G401.6 (cell line): ENCODE results near the gene PLEK2.

ENCODE experiments used
- FAIRE-seq: peaks from 2 replicates; lab custom pipeline; 2012; peaks lifted over from hg19 to GRCh38; lab: Jason Lieb, UNC

The PLEK2 gene

DNA sequence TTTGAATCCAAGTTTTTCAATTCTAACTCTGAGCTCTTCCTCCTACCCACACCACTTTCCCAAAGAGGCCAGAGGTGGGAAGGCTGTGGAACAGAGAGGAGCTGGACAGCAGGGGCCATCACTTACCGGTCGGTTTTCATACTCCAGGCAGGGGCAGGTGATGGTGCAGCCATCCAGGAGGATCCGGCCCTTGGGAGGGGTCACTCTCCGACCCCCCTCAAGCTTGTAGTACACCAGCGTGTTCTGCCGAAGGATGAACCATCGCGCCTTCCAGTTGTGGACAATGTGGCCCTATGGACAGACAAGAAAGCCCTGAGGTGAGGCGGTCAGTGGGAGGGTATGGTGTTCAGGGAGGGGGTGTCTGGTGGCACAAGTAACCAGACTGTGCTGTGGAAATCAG lies 14.4 kb downstream of the PLEK2 start:
- no peak for FAIRE-seq

DNA sequence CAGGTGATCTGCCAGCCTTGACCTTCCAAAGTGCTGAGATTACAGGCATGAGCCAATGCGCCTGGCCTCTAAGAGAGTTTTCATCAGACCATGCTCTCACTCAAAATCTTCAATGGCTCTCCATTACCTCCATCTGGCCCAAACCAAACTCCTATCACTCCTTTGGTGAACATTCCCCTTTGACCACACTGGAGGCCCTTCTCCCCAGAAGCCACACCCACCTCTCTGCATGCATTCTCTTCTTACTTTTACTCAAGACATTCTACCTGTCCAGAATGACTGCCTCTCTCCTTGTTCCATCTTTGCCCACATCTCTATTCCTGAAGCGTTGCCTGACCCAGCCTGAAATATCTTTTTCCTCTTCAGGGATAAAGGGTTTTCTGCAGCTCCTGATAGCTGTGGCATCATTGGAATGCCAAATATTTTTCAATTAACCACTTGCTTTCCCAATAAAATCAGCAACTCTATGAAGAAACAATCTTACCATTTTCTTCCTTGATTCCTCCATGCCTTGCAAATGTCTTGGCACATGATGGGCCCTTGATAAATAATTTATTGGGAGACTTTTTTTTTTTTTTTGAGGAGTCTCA lies 15.5 kb downstream of the PLEK2 start:
- no peak for FAIRE-seq

DNA sequence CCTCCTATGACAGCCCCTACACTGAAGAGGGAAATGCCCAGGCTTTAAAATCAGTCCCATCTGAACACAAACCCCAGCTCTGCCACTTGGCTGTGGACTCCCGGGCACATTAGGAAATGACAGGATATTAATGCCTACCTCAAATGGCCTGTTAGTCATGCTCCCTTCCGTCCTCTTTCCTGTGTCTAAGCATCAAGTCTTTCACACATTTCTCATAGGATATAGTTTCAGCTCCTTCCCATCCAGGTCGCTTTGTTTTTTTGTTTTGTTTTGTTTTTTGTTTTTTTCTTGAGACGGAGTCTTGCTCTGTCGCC lies 16.1 kb downstream of the PLEK2 start:
- no peak for FAIRE-seq

DNA sequence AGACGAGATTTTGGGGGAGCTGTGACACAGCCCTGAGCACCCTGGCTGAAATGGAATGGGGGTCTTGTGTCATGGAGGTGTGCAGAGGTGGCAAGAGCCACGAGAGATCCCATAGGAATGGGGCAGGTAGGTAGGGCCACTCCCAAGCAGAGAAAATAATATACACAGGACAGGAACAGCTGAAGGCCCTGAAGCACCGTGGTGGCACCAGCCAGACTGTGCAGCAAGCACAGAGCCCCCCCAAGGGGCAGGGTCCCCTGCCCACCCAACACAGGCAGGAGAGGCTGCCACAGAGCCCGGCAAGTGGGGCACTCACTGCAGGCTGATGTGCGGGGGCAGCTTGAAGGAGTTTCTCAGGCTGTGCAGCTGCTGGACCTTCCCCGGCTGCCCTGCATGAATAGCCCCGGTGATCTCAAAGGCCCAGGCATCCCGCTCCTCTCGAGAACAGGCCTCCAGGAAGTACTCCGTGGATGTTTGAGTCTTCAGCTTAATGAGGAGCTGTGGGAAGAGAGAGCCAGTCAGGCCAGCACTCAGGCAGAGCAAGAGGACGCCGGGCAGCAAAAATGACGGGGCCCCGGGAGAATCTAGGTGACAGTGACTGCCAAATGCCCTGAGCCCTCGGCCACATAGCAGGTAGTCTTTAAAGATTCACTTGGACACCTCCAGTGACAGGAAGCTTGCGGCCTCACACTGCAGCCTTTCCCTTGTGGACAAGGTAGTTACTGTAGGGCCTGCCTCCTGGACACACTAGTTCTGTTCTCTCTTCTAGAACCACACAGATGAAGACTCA lies 16.7 kb downstream of the PLEK2 start:
- no peak for FAIRE-seq

DNA sequence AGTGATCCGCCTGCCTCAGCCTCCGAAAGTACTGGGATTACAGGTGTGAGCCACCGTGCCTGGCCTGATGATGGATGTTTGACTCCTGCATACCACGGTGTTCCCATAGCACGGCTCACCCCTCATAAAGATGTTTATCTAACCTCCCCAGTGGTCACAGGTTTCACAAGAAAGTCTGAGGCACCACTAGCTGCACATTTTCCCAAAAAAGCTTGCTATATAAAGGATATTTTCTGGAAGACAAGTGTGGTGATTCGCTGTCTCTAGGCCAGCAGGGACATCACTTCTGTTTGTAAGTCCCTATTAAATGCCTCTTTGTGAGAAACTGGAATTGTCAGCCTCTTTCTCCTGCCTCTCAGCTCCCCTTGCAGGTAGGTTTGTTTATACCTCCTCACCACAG lies 18.3 kb downstream of the PLEK2 start:
- FAIRE-seq, result no peak

DNA sequence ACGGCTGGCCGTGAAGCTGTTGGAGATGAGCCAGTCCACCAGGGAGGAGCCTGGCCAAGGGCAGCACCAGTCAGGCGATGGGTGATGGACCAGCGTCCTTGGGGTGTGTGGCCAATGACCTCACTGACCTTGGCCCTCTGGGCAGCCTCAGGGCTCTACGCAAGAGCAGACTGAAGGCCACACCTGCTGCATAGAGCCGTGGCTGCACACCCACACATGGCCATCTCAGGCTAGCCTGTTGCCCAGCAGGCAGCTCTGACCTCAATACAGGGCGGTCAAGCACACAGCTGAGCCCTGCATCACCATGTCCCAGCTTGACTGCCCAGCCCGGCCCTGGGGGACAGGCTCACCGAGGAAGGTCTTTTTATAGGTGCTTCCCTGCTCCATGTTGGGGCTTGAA lies 19.2 kb downstream of the PLEK2 start:
- FAIRE-seq, result no peak

DNA sequence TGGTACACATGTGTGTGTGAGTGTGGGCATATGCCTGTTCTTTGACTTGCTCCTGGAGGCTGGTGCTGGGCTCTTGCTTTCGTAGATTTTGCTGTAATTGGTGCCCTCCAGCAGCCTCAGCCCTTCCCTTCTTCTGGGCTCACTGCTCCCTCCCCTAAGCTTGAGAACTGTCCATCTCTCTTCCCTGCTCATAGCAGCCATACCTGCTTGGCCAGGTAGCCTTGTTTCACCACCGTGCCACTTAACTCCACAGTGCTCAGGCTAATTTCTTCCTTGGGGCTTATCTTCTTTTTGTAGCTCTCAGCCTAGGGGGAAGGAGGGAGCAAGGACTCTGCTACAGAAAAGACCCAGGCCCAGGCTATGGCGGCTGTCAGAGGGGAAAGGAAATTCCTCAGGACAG lies 19.8 kb downstream of the PLEK2 start:
- FAIRE-seq, result no peak

DNA sequence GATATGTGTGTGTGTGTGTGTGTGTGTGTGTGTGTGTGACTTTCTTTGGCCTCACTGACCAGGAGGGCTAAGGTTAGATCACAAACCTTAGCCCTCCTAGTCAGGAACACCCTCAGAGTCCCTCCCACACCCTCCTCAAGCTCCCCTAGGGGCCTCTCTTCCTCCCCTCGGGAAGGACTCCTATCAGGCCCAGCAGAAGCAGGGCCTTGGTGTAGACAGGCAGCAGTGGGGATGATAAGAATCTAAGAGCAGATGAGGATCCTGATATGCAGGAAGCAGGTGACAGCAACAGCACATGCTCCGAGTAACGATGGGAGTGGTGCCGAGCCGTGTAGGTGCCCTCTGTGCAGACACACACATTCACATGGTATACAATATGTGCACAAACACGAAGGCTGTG lies 20.7 kb downstream of the PLEK2 start:
- FAIRE-seq, result no peak

DNA sequence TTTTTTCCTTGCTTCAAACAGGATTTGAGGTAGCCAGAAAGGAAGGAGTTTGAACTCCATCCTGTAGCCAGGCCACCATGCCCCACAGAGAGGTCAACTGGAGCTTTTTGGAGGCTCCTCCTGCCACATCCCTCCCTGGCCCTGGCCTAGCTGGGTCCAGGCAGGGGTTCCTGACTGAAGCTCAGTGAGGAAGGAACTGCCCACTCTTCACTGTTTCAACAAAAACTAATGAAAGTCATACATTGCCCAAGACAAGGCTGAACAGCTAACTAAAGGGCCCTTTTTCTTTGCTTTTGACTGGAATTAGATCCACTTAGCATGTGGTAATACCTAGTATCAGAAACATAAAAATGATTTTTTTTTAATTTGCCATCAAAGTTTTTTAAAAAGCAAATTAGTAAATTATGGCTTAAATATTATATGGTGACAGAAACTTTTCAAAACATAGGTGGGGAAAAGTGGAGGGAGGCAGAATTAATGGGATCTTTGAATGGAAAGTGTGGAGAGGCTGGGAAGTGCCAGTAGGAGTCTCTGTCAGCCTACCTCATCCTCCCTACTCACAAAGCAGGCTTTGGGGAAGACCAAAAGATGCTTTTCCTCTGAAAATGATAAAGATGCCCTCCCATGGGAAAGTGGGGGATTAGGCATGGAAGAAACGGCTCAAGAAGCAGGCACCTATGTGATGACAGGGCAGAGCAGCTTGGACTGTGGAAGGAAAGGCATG lies 22.0 kb downstream of the PLEK2 start:
- FAIRE-seq, result peak; percentile 21

DNA sequence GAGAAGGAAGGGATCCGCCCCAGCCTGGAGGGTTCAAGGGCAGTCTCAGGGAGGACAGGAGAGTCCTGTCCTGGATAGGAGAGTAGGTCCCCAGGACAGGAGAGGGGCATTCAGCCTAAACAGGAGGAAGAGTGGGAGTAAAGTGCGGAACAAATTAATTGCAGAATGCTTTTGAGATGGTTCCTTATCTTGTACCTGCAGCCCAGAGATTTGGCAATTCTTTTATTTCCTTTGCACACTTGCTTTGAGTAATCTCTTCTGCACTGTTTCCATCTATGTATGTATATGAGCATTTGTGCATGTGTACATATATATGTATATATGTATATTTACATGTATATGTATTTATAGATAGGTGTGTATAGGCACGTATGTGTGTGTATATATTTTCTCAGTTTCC lies 22.7 kb downstream of the PLEK2 start:
- FAIRE-seq, result no peak

DNA sequence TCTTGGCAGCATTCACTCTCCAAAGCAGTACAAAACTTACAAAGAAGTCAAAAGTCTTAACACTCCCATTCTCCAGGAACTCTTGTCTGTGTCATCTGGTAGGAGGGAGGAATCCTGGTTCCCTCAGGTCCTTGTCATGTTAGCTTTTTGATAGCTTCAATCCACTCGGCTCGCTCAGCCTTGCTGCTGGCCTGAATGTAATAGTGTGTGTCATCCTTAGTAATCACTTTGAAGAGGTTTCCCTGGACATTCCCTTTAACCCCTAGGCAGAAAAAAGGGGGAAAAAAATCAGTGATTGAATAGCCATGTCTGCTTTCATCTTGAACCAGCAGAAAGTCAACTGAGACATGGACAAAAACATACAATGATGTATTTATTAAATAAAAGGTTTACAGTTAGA lies 24.8 kb downstream of the PLEK2 start:
- FAIRE-seq, result no peak

DNA sequence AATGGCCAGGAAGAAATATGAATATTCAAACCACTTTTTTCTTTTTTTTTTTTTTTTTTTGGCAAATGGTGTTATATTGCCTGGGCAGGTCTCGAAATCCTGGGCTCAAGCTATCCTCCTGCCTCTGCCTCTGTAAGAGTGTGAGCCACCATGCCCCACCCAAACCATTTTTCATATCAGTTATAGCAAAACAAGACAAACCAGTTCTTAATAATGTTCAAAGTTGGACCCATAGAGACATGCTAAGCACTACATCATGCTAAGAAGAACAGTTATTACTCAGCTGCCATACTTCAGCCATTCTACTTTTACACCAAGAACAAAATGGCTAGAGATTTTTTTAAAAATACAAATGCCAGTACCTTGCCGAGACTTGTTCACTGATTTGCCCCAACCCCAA lies 26.3 kb downstream of the PLEK2 start:
- FAIRE-seq, result no peak

DNA sequence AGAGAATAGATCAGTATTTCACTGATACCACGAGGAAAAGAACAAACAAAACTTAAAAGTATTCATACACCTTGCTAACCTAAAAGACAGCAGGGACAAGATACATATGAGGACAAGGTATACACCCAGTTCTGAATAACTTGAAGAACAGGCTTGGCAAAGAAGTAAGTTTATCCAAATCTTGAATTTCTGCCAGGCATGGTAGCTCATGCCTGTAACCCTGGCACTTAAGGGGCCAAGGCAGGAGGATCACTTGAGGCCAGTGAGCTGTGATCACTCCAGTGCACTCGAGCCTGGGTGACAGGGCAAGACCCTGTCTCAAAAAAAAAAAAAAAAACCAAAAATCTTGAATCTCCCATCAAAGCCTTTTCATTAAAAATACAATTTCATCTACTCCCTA lies 26.8 kb downstream of the PLEK2 start:
- no peak for FAIRE-seq

DNA sequence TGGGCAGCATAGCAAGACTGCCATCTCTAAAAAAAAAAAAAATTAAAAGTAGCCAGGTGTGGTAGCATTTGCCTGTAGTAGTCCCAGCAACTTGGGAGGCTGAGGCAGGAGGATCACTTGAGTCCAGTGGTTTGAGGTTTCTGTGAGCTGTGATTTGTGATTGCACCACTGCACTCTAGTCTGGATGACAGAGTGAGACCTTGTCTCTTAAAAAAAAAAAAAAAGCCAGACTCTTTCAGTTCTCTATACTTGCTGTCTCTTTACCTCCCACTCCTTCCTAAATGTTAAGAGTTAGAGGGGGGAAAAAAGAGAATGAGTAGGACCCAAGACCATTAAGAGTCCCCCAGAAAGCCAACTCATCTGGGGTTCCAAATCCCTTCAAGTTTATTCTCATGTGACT lies 34.0 kb downstream of the PLEK2 start:
- no peak for FAIRE-seq

DNA sequence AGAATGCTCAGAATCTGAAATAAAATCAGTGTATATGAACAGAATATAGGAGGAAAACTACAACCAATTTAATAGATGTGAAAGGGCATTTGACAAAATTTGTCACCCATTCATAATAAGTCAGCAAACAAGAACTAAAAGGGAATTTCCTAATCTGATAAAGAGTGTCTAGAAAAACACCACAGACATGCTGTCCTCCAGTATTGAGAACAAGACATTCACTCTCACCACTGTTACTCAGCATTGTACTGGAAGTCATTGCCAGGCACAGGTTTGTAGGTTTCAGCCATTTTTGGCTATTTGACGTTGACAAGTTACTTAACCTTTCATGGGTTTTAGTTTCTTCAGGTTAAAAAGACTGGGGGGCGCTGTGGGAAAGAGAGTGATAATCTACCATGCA lies 38.6 kb downstream of the PLEK2 start:
- no peak for FAIRE-seq

DNA sequence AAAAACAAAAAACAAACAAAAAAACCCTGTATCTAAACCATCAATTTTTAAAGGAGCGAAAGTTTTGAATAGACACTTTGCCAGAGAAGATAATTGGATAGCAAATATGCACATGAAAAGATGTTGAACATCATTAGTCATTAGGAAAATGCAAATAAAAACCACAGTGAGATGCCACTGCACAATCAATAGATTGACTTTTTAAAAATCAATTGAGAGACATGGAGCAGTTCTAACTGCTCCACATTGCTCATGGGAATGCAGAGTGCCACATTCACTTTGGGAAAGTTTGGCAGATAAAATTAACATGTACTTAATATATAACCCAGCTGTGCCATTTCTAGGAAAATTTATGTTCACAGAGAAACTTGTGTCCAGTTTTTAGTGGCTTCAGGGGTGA lies 39.1 kb downstream of the PLEK2 start:
- FAIRE-seq, result no peak

DNA sequence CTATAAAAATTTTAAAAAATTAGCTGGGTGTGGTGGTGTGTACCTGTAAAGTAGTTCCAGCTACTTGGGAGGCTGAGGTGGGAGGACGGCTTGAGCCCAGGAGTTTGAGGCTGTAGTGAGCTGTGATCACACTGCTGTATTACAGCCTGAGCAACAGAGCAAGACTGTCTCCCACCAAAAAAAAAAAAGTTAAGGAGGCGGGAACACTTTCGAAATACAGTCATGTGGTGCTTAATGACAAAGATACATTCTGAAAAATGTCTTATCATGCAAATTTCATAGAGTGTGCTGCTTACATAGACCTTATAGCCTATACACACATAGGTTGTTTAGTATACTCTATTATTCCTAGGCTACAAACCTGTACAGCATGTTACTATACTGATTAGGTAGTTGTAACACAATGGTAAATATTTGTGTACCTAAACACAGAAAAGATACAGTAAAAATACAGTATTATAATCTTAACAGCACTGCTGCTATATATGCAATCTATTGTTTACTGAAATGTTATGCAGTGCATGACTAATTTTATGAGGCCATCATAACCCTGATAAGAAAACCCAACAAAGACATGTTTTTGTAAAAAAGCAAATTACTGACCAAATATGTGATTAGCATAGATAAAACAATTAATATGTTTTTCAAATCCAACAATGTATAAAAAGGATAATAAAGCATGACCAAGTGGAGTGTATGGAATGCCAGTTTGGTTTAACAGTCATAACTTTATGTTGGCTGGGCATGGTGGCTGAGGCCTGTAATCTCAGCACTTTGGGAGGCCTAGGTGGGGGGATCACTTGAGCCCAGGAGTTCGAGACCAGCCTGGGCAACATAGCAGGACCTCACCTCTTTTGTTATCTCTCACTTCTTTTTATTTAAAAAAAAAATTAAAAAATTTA lies 40.5 kb downstream of the PLEK2 start:
- no peak for FAIRE-seq

DNA sequence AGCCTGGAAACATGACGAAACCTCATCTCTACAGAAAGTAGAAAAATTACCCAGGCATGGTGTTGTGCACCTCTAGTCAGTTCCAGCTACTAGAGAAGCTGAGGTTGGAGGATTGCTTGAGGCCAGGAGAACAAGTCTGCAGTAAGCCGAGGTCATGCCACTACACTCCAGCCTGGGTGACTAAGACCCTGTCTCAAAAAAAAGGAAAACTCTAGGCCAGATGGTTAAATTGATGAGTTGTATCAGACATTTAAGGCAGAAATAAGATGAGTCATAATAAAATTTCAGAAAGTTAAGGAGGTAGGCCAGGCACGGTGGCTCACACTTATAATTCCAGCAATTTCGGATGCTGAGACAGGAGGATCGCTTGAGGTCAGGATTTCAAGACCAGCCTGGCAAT lies 41.1 kb downstream of the PLEK2 start:
- FAIRE-seq, result no peak

DNA sequence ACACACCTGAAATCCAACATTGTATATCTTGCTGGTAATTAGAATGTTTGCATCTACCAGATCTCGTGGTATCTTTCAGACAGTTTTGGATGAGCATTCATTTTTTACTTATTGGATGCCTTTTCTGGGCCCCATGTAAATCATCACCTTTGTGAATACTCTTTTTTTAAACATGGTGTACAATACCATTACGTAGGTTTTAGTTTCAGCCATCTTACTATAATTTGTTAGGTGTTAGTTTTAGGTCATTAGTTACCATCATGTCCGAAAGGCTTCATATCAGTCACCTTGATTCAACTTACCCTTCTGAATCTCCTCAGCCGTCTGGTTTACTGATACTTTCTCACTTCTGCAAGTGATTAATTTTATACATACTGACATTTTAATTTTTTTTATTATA lies 46.5 kb downstream of the PLEK2 start:
- FAIRE-seq, result no peak

DNA sequence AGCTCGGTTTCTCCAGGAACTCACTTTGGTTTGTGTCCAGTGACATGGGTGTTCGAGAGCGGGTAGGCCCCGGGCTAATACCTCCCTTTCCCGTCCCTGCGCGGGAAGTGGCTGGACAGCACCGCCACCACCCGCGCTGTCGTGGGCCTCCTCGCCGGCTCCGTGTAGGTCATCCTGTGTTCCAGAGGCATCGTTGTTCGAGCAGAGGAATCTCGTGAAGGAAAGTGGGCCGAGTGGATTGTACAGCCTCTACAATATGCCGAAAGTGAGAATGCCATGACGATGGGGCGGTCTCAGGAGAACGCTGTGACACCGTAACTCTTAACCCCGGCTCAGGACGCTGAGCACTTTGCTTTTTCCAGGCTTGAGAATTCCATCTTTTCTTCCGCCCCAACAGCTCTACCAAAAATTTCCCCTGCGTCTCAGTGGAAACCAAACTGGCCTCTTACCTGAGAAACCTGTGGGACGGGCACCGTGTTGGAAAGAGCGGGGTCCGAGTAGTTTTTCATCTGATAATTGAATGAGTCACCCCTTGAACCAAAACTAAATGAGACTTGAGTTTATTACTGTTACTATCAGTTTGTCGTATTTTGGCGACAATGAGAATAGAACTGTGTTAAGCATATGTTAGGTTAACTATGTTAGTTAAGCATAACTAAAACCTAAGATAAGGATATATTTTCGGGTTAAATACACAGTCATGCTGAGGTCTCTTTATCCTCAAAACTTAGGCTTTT lies 51.3 kb downstream of the PLEK2 start:
- FAIRE-seq, result no peak

DNA sequence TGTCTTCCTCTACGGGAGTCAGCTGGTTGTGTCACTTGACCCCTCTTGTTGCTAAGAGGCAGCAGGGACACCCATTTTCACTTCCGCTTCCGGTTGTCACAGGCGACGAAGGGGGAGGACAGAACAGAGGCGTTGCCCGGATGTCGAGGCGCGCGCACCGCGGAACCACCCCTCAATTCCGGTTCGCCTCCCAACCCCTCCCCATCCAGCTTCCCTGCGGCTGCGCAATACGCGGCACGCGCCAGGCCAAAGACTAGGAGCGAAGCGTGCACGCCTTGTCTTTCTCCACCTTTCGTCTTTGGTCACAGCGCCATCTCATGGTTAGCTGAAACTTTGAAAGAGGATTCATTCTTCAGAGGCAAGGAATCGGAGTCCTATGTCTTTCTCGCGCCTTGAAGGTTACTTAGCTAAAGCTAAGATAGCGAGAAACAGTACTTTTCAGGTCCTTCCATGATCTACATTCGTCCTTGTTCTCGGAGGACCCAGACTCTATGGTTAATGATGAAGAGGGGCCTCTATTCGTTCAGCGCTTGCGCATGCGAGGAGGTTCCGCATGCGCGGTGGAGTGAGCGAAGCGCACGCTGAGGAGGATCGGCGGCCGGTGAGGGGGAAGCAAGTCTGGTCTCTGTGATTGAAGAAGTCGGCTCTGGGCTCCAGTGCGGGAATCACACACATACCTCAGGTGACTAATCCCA lies 52.0 kb downstream of the PLEK2 start, which contains the start of the genes ATP6V1D and EIF2S1:
Gene ATP6V1D, minus strand, starts transcription at position 30 of the 695 bp plus-strand sequence. CDS start 106 bp downstream, outside the sequence.
Gene EIF2S1, plus strand, starts transcription at position 554 of the 695 bp plus-strand sequence. CDS start 4,440 bp downstream, outside the sequence.
- peak; percentile 99 for FAIRE-seq
